ENCODE data around the gene MAPK10. TPM values are rescaled to one million over a fixed set of nuclear protein-coding genes. Genes with fewer than 3 reads are reported as not detected.

The MAPK10 gene
- total and polyA plus RNA-seq, 4 donors, result 3.3 to 109 (median 24.5) TPM

DNA sequence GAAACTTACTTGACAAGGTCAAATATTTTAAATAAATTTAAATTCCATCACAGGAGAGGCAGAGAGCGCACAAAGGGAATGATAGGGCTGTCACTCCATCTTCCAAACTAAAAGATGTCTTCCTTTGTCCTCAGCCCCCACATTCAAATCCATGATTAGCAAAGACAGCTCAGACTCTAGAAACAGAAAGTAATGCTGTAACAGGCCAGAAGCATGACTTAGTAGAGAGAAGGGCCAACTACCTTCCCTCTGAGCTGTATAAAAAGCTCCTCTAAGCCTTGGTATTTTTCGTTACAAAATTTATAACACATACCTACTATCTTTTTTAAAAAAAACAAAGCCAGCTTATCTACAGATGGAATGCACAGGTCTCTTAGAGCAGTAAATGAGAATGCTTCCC, 207.4 kb downstream of the MAPK10 start:
- 79 to 91% methylated on average over 2 of the region's 2 CpGs for WGBS, 2 donors
- Histone ChIP-seq H3K9ac (ENCODE audit: insufficient read depth in 1 of 2, low read length in 2 of 2) (no peak overlapping the region), H3K27me3 (ENCODE audit: control insufficient read depth in 3 of 3, insufficient read depth in 3 of 3, low read length in 2 of 3) (no peaks in the 10 kb centered on the region), H3K36me3 (ENCODE audit: control insufficient read depth in 4 of 4, insufficient read depth in 4 of 4, low read length in 4 of 4) (peaks cover 0 to 2% (median 0%) of the 10 kb centered on the region in 4 donors), H3K27ac (ENCODE audit: low read depth in 1 of 2, low read length in 1 of 2) (no peak overlapping the region), H3K4me1 (ENCODE audit: control insufficient read depth in 5 of 5, insufficient read depth in 5 of 5, low read length in 5 of 5) (no peaks in the 10 kb centered on the region), H3K4me3 (no peak overlapping the region), H3K9me3 (ENCODE audit: control insufficient read depth in 4 of 4, insufficient read depth in 3 of 4, low read length in 3 of 4) (no peaks in the 10 kb centered on the region)
- ATAC-seq (ENCODE audit: insufficient read depth, low FRiP score) (no peak), DNase-seq (no peak)
- TF ChIP-seq, protein P1, sequence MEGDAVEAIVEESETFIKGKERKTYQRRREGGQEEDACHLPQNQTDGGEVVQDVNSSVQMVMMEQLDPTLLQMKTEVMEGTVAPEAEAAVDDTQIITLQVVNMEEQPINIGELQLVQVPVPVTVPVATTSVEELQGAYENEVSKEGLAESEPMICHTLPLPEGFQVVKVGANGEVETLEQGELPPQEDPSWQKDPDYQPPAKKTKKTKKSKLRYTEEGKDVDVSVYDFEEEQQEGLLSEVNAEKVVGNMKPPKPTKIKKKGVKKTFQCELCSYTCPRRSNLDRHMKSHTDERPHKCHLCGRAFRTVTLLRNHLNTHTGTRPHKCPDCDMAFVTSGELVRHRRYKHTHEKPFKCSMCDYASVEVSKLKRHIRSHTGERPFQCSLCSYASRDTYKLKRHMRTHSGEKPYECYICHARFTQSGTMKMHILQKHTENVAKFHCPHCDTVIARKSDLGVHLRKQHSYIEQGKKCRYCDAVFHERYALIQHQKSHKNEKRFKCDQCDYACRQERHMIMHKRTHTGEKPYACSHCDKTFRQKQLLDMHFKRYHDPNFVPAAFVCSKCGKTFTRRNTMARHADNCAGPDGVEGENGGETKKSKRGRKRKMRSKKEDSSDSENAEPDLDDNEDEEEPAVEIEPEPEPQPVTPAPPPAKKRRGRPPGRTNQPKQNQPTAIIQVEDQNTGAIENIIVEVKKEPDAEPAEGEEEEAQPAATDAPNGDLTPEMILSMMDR (IDR thresholded peaks at IDR 0.05; ENCODE audit: control extremely low read depth, extremely low read depth), result no peak

DNA sequence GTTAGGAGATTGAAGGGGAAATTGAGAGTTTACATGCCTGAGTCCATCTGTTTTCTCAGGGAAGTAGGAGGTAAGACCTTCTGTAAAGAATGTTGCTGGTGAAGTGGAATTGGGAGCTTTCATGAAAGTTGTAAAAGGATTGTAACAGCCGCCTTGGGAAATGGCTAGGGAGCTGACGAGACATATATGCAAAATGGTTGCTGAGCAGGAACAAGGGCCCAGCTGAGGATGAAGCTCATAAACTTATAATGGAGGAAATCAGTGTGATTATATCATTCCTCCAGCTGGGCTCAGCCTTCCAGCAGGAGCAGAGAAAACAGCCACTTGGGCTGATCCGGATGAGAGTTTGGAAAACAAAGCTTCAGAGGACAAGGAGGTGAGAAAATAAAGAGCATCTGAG, 208.7 kb downstream of the MAPK10 start:
- 86 to 87% methylated on average over 3 of the region's 3 CpGs for WGBS, 2 donors
- H3K9ac ChIP-seq (ENCODE audit: insufficient read depth in 1 of 2, low read length in 2 of 2), result no peak overlapping the region
- DNase-seq (no peak), ATAC-seq (ENCODE audit: insufficient read depth, low FRiP score) (no peak)
- H3K27me3 ChIP-seq (ENCODE audit: control insufficient read depth in 3 of 3, insufficient read depth in 3 of 3, low read length in 2 of 3), result no peaks in the 10 kb centered on the region
- H3K4me1 ChIP-seq (ENCODE audit: control insufficient read depth in 5 of 5, insufficient read depth in 5 of 5, low read length in 5 of 5), result no peaks in the 10 kb centered on the region
- H3K27ac ChIP-seq (ENCODE audit: low read depth in 1 of 2, low read length in 1 of 2), result no peak overlapping the region
- no peak overlapping the region for H3K4me3 ChIP-seq
- H3K9me3 ChIP-seq (ENCODE audit: control insufficient read depth in 4 of 4, insufficient read depth in 3 of 4, low read length in 3 of 4), result no peaks in the 10 kb centered on the region
- peaks cover 0 to 2% (median 0%) of the 10 kb centered on the region in 4 donors for H3K36me3 ChIP-seq (ENCODE audit: control insufficient read depth in 4 of 4, insufficient read depth in 4 of 4, low read length in 4 of 4)
- TF ChIP-seq, protein P1 (IDR thresholded peaks at IDR 0.05; ENCODE audit: control extremely low read depth, extremely low read depth), result no peak

DNA sequence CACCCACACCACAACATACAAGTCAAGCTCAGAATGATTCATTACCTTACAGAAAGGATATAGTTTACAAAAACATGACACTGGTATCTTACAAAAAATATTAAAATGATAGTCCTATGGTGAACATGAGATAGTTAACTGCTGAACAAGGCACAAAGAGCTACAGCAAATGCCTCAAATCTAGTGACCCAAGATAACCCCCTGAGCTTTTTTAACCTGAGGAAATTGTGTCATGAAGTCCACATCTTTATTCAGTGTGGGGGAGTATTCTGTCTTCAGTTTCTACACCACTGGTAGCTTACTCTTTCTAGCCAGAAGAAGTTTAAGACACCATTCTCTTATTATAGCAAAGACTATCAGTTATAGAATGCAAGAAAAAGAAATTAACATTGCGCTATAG, 218.7 kb downstream of the MAPK10 start:
- Histone ChIP-seq H3K27ac (ENCODE audit: low read depth in 1 of 2, low read length in 1 of 2) (no peak overlapping the region), H3K9ac (ENCODE audit: insufficient read depth in 1 of 2, low read length in 2 of 2) (no peak overlapping the region), H3K36me3 (ENCODE audit: control insufficient read depth in 4 of 4, insufficient read depth in 4 of 4, low read length in 4 of 4) (no peaks in the 10 kb centered on the region), H3K4me3 (no peak overlapping the region), H3K9me3 (ENCODE audit: control insufficient read depth in 4 of 4, insufficient read depth in 3 of 4, low read length in 3 of 4) (no peaks in the 10 kb centered on the region), H3K4me1 (ENCODE audit: control insufficient read depth in 5 of 5, insufficient read depth in 5 of 5, low read length in 5 of 5) (no peaks in the 10 kb centered on the region), H3K27me3 (ENCODE audit: control insufficient read depth in 3 of 3, insufficient read depth in 3 of 3, low read length in 2 of 3) (no peaks in the 10 kb centered on the region)
- TF ChIP-seq, protein P1 (IDR thresholded peaks at IDR 0.05; ENCODE audit: control extremely low read depth, extremely low read depth), result no peak
- WGBS, 2 donors, result 97 to 100% methylated on average over 1 of the region's 1 CpG
- DNase-seq (no peak), ATAC-seq (ENCODE audit: insufficient read depth, low FRiP score) (no peak)

DNA sequence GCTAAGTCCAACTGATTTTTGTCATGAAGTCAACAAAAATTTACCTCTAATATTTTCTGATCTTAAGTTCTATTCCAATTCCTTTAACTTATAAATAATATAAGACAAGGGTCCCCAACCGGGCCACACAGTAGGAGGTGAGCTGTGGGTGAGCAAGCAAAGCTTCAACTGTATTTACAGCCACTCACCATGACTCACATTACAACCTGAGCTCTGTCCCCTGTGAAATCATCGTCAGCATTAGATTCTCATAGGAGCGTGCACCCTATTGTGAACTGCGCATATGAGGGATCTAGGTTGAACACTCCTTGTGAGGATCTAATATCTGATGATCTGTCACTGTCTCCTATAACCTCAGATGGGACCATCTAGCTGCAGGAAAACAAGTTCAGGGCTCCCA, 227.4 kb downstream of the MAPK10 start:
- TF ChIP-seq, protein P1 (IDR thresholded peaks at IDR 0.05; ENCODE audit: control extremely low read depth, extremely low read depth), result no peak
- no peak overlapping the region for H3K27ac ChIP-seq (ENCODE audit: low read depth in 1 of 2, low read length in 1 of 2)
- H3K27me3 ChIP-seq (ENCODE audit: control insufficient read depth in 3 of 3, insufficient read depth in 3 of 3, low read length in 2 of 3), result no peaks in the 10 kb centered on the region
- H3K9ac ChIP-seq (ENCODE audit: insufficient read depth in 1 of 2, low read length in 2 of 2), result no peak overlapping the region
- no peaks in the 10 kb centered on the region for H3K9me3 ChIP-seq (ENCODE audit: control insufficient read depth in 4 of 4, insufficient read depth in 3 of 4, low read length in 3 of 4)
- DNase-seq, result no peak
- no peaks in the 10 kb centered on the region for H3K4me1 ChIP-seq (ENCODE audit: control insufficient read depth in 5 of 5, insufficient read depth in 5 of 5, low read length in 5 of 5)
- no peak for ATAC-seq (ENCODE audit: insufficient read depth, low FRiP score)
- H3K4me3 ChIP-seq, result no peak overlapping the region
- 93 to 94% methylated on average over 4 of the region's 4 CpGs for WGBS, 2 donors
- H3K36me3 ChIP-seq (ENCODE audit: control insufficient read depth in 4 of 4, insufficient read depth in 4 of 4, low read length in 4 of 4), result no peaks in the 10 kb centered on the region
